ENCODE measurements around the gene CPE.

Gene CPE

DNA sequence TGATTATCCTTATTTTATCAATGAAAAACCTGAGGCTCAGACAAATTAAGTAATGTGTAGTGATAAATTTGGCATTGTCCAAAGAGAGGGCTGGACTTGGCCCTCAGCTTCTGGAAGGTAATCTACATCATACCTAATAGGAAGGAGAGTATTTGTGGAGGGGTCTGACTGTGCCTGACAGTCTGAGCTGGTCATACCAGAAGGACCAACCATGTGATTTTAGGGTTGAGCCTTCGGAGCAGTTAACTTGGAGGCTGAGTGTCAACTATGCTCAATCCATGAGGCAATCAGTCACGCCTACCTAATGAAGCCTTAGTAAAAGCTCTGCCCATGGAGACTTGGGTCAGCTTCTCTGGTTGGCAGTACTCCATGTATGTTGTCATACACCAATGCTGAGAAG, 136.4 kb downstream of the CPE start:
- no peak for DNase-seq

DNA sequence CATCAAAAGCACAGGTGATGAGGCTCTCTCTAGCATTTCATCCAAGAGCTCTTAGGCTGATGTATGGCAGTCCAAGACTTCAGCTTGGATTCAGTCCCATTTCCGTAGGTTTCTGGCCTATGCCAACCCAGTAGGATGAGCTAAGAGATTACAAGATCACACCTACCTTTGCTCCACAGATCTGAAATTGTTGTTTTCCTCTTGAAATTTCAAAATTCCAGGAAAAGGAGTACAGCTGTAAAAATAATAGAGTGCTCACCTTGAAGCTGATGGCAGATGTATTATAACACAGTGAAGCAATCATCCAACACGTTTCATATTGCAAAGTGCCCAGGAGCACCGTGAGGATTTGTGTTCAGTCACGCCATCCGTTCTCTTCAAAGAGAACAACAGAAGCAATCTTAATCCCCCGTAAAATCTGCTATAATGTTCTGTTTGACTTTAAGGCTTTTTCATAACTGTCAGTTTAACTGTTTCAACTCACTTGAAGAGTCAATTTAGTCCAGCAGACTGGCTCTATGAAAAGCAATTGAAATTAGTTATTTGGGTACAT, 137.5 kb downstream of the CPE start:
- peak in 1 of 3 experiments; percentile 51 for DNase-seq

DNA sequence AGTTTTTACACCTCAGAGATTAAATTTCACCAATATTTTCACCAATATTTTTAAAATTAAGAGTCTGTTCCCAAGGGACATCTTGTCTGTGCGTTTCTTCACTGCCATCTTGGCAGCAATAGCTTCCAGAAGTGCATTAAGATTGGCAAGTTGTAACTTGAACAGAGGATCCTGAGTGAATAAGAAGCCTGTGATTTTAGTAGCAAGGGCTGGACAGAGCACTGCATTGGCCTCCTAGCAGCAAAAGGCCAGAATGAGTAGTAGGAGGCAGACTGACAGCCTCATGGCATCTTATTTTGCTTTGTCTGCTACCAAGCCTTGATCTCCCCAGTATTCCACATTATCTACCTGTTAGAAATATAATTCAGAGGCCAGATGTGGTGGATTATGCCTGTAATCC, 138.4 kb downstream of the CPE start:
- no peak for DNase-seq

DNA sequence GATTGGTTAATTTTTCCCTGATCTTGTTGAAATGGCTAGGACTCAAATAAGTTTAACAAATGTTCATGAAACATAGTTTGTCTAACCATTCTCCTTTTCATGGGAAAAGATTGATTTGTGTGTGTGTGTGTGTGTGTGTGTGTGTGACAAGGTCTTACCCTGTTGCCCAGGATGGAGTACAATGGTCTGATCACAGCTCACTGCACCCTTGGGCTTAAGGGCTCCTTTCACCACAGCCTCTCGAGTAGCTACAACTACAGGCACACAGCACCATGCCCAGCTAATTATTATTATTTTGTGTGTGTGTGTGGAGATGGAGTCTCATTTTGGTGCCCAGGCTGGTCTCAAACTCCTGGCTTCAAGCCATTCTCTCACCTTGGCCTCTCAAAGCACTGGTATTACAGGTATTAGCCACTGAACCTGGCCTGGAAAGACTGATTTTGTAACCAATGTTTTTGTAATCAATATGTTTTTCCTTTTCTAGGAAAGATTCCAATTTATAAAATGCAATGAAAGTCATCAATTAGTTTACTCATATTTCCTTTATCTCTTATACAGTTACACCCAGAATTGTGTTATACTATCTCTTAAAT, 139.3 kb downstream of the CPE start:
- DNase-seq: no peak

DNA sequence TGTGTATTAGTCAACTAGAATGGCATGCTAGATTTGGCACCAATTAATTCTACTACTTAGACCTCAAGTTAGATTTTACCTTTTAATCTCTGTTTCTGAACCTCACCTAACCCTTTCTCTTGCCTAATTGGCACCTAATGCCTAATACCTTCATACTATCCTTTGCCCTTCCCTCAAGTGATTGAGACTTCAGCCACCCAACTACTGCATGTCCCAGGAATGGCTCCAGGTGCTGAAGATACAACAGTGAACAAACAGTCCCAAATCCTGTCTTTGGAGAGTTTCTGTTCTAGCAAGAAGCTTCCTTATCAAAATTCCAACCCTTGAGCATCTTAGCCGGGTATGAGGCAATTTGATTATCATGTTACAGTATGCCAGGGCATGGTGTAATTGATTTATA, 139.9 kb downstream of the CPE start:
- no peak for DNase-seq

DNA sequence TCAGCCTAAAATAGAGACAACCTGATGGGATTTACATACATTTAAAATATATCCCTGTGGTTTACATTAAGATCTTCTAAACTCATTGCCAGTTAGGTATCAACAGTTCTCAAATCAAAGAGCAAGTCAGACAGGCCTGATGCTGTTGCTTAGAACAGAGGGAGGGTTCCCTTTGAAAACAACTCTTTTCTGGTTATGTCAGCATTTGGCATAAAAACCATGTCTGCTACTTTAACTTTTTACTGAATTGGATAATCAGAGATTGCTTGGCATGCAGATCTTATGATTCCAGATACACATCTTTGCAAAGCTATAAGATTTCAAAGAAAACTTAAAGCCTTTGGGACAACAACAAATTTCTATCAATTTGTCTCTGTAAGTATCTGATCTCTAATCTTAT, 140.8 kb downstream of the CPE start:
- DNase-seq: no peak

DNA sequence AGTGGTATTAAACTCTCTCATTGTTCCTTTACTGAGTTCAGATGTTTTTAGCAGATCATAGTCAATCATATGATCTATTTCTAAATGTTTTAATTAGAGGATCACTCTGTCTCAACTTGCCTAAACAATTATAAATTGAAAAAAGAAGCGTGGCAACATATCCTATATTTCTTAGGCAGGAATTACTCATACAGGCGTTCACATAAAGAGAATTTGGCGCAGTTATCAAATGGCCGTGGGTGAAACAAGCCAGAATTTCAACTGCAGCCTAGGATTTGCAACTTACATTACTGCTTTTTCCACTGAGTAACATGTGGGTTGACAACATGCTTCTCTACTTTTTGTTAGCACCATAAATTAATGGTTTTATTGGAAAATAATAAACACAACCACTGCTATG, 141.3 kb downstream of the CPE start:
- no peak for DNase-seq

DNA sequence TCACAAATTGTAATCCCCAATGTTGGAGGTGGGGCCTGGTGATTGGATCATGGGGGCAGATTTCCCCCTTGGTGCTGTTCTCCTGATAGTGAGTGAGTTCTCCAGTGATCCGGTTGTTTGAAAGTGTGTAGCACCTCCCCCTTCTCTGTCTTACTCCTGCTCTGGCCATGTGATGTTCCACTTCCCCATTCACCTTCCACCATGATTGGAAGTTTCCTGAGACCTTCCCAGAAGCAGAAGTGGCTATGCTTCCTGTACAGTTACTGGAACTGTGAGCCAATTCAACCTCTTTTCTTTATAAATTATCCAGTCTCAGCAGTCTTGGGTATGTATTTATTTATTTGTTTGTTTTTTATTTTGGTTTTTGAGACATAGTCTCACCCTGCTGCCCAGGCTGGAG, 143.2 kb downstream of the CPE start:
- DNase-seq: no peak

DNA sequence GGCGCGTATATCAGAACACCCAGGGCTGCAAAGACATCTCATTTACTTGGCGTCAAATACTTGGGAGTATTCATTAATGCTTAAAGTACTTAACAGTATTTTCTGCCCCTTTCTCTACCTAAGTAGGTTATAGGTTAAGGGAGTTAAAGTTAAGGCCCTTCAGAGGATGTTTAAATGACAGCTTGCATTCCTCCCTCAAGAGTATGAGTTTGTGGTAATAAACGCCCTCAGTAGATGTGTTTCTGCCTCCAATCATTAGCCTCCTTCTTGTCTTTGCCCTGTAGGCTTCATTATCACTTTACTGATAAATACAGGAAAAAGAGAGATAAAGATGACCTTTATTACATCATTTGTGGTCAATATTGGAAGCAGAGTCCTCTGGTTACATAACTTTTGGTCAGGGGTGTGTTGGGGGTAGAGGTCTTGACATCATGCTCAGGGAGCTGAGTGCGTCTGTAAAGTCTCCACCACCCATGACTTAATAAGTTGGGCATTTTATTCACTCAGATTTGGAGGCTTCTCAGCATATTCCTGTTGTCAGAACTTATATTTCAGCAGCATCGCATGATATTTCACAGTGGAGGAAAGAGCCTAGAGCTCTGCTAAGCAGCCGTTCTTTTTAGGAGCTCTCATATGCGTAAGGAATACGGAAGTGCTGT, 145.9 kb downstream of the CPE start:
- DNase-seq: no peak

DNA sequence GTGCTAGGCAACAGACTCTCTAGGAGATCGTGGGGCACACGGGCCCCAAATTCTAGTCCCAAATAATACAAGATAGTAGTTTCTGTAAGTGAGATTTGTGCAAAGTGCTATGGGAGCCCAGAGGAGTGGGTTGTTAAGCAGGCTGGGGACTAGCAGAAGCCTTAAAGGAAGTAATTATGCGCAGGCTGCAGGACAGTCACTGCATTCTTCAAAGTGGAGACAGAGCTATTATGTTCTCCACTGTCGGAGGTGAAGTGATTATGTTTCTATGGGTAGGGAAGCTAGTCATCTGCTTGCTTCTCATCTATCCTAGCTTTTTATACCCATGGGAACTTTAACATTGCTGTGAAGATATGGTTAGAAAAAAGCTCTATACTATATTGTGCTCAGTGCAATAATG, 154.2 kb downstream of the CPE start:
- DNase-seq: peak in 2 of 3 experiments; percentile 8 to 31

DNA sequence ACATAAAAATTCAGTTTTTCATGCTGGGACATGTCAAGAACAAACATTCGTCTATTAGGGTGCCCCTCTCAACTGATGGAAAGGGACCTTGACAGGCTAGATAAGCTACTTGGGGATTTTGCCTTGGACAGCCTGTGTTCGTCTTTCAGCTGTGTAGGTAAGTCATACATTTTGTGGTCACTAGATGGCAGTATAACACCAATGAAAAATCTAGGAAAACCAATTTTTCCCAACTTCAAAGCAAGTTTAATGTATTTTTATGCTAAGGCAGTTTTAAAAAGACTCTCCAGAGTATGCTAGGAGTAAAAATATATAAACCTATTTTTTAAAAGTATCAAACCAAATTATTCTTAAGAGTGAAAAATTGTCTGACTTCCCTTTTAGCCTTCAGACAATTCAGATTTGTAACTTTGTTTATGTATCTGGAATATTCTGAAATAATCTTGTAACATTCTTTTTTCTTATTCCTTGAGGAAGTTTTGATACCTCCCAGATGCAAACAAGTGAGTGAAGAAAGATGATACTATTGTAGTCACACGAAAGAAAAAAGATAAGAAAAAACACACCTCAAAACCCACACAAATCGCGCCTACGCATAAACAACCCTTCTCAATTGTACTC, 158.3 kb downstream of the CPE start:
- peak; percentile 25 to 84 (median 48) for DNase-seq

DNA sequence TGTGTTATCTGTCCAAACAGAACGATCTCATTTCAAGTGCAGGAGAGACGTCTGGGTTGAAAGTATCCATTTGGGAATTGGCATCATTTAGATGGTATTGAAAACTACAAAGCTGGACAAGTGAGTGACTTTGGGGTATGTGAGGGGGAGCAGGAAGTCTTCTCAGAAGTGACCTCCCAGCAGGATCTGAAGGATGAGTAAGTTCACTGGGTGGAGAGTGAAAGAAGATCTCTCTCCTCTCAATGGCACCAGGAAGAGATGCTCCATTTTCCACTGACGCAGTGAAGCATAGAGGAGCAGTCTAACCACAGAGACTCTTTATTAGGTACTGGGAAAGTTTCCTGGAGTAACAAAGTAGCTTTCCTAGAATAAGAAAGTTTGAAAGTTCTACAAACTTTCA, 161.0 kb downstream of the CPE start:
- peak in 1 of 3 experiments; percentile 6 for DNase-seq

DNA sequence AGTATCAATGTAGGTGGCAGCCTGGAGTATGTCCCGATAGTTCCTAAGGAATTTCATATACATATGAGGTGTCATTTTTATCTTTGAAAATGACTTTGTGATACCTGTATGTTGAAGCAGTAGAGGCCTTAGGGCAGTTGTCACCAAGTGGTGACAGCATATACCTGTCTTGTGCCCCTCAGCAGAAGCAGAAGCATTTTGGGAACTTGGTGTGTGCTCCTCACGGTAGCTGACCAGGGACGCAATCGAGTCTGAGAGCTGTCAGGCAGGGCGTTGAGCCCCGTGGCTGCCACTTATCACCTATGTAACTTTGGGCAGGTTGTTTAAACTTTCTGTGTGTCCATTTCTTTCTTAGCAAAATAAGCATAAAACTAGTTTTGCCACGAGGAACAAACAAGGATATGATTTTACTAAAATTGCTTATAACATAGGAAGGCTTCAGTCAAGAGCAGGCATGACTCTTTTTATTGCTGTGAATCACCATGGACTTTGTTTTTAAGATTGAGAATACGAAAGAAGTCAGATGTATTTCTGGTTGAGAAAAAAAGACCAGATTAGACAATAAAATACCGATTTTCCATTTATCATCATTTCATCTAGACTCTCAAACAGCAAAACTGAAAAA, 161.5 kb downstream of the CPE start:
- peak in 1 of 3 experiments; percentile 44 for DNase-seq

DNA sequence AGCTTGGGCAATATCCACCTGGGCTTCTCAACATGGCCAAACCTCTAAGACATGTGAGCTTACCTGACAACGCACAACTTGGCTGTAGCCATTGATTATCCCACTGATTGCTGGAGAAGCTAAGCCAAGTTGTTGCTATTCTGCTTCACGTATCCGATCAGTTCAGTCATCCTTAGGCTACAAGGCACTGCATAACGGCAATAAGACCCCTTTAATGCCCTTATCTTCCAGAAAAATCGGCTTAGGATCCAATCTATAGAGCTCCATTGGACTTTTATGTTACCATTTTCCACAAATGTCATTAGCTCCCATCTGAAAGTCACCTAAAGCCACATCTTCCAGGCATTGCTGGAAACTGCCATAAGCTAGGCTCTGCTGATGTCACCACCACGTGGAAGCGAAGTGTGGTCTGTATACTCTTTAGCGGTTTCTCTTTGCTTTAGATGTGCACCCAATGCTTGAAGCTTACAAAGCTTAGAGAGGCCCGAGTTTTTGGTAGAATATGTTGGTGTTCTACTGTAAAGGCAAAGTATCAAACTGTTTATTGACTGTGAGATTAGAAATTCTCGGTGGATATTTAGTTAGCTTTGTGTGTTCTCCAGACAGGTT, 163.1 kb downstream of the CPE start:
- peak in 1 of 3 experiments; percentile 38 for DNase-seq

DNA sequence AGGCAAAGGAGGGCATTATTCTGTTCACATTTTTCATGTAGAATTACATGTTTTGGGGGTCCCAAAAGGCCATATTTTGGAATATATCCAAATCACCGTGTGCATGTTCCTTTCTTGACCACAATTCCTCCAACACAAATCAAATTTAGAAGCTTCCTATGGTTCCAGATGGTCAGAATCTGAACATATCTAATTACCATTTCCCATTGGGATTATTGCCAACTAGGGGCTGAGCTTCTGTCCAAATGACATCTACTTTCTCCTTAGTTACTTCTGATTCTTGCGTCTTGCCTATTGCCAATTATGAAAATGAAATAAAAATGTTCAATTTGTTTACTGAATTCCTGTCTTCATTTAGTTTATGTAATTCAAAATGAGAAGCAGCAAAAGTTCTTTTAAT, 163.7 kb downstream of the CPE start:
- DNase-seq: no peak
